GM19193 (cell line): ENCODE results near the gene ZBTB40.

Source experiments
- POLR2A ChIP-seq: IDR thresholded peaks from 4 replicates; pipeline ENCODE4 v1.6.1; 2011; ENCODE audit not compliant: insufficient read depth, insufficient read length; ENCODE audit errors: extremely low read depth

Gene ZBTB40

GRCh38 chr1:22451702-22452480, at the start of gene ZBTB40:
Gene ZBTB40 (plus strand): TSS chr1:22451851. CDS start chr1:22489949, 38,098 bp downstream.
- no peak for TF ChIP-seq POLR2A

- no peak for TF ChIP-seq POLR2A
Measured at GRCh38 chr1:22402356-22403053, 49.1 kb upstream of the ZBTB40 start.

- TF ChIP-seq POLR2A = no peak
Measured at GRCh38 chr1:22404486-22404885, 47.2 kb upstream of the ZBTB40 start.

- TF ChIP-seq POLR2A = no peak
Measured at GRCh38 chr1:22406722-22407495, 44.7 kb upstream of the ZBTB40 start.

- no peak for TF ChIP-seq POLR2A
Measured at GRCh38 chr1:22408230-22408629, 43.4 kb upstream of the ZBTB40 start.

- TF ChIP-seq POLR2A = no peak
Measured at GRCh38 chr1:22410401-22410800, 41.2 kb upstream of the ZBTB40 start.

- TF ChIP-seq POLR2A = no peak
Measured at GRCh38 chr1:22410928-22411495, 40.6 kb upstream of the ZBTB40 start.

GRCh38 chr1:22411589-22411988, 40.1 kb upstream of the ZBTB40 start:
- no peak for TF ChIP-seq POLR2A

GRCh38 chr1:22412932-22413727, 38.5 kb upstream of the ZBTB40 start:
- TF ChIP-seq POLR2A = no peak

GRCh38 chr1:22413799-22414198, 37.9 kb upstream of the ZBTB40 start:
- no peak for TF ChIP-seq POLR2A

GRCh38 chr1:22414244-22414751, 37.4 kb upstream of the ZBTB40 start:
- no peak for TF ChIP-seq POLR2A

- TF ChIP-seq POLR2A = no peak
Measured at GRCh38 chr1:22415489-22415888, 36.2 kb upstream of the ZBTB40 start.

- no peak for TF ChIP-seq POLR2A
Measured at GRCh38 chr1:22416555-22417454, 34.8 kb upstream of the ZBTB40 start.
